T-cell (primary cell): ENCODE data around the gene KDM4D. TPM values are rescaled to one million over a fixed set of nuclear protein-coding genes. Genes with fewer than 3 reads are reported as not detected.
"Not testable (repeated sequence)": the region's sequence is repeated elsewhere in the genome, so short reads cannot be mapped to it uniquely, and the experiment has no call there.

ENCODE experiments used
- ATAC-seq, 4 experiments: fragments of 200-7000 bp in 3 of 4; fragments of 150-1000 bp in 1 of 4; cut with Tn5 transposase; replicated peaks in 1 of 4; 1 replicate in 3 of 4; 2 replicates in 1 of 4; pipeline ENCODE4 v1.10.0; 2021; ENCODE audit warnings: moderate library complexity in 3 of 4, mild to moderate bottlenecking in 2 of 4, moderate number of reproducible peaks in 1 of 4
- CTCF ChIA-PET, 2 donors: fragments of 300-600 bp; sonication (Branson Sonifier 250); formaldehyde crosslinking; loops; one replicate each; lab custom pipeline; 2022; ENCODE audit warnings: antibody characterized with exemption in 2 of 2; lab: Charles Lee
- POLR2A ChIA-PET, 2 donors: fragments of 300-600 bp; sonication (Branson Sonifier 250); formaldehyde crosslinking; loops; one replicate each; lab custom pipeline; 2022; ENCODE audit warnings: antibody characterized with exemption in 2 of 2; lab: Charles Lee
- DNase-seq, 35 experiments: peaks; one replicate each; pipeline versions ENCODE4 v3.0.0 to v3.0.0-alpha.2; 2013 to 2023
- H3K27ac ChIP-seq: one replicate; pipeline ENCODE4 v1.5.1; 2013; ENCODE audit warnings: low read length
- H3K27me3 ChIP-seq, 2 experiments: replicated peaks in 1 of 2; 1 replicate in 1 of 2; 2 replicates in 1 of 2; pipeline versions ENCODE4 v1.6.1 to v1.7.0; 2013; ENCODE audit warnings: low read length in 1 of 2, mixed read lengths in 1 of 2; ENCODE audit not compliant: control insufficient read depth in 2 of 2, insufficient read depth in 2 of 2; ENCODE audit errors: extremely low read depth in 1 of 2
- H3K36me3 ChIP-seq, 2 donors: 1 replicate in 1 of 2; 2 replicates in 1 of 2; pipeline versions ENCODE4 v1.6.1 to v1.7.0; 2013; ENCODE audit warnings: low read length in 1 of 2; ENCODE audit not compliant: control insufficient read depth in 2 of 2, insufficient read depth in 1 of 2; ENCODE audit errors: extremely low read depth in 1 of 2
- H3K4me1 ChIP-seq, 2 experiments: 1 replicate in 1 of 2; 2 replicates in 1 of 2; pipeline versions ENCODE4 v1.6.1 to v1.7.0; 2013; ENCODE audit warnings: low read length in 2 of 2, mixed read lengths in 1 of 2; ENCODE audit not compliant: insufficient read depth in 2 of 2, control insufficient read depth in 1 of 2; ENCODE audit errors: extremely low read depth in 1 of 2
- H3K4me3 ChIP-seq, 2 donors: 1 replicate in 1 of 2; 2 replicates in 1 of 2; pipeline versions ENCODE4 v1.5.1 to v1.7.0; 2013; ENCODE audit warnings: mild to moderate bottlenecking in 2 of 2, low read length in 1 of 2, moderate library complexity in 1 of 2; ENCODE audit not compliant: control insufficient read depth in 1 of 2; ENCODE audit errors: extremely low read depth in 1 of 2
- H3K9me3 ChIP-seq: 2 replicates; pipeline ENCODE4 v1.7.0; 2013
- H3K27ac Mint-ChIP-seq, 2 donors: one replicate each; pipeline ENCODE4 v1.8.0; 2020 to 2021; ENCODE audit warnings: mild to moderate bottlenecking in 2 of 2, mixed read lengths in 2 of 2
- H3K27me3 Mint-ChIP-seq, 2 donors: one replicate each; pipeline ENCODE4 v1.8.0; 2021 to 2022; ENCODE audit warnings: mixed read lengths in 2 of 2
- H3K36me3 Mint-ChIP-seq: one replicate; pipeline ENCODE4 v1.8.0; 2021; ENCODE audit warnings: mixed read lengths
- H3K4me1 Mint-ChIP-seq, 3 donors: one replicate each; pipeline ENCODE4 v1.8.0; 2020 to 2022; ENCODE audit warnings: mixed read lengths in 3 of 3, mild to moderate bottlenecking in 1 of 3
- H3K4me3 Mint-ChIP-seq, 3 donors: one replicate each; pipeline ENCODE4 v1.8.0; 2020 to 2022; ENCODE audit warnings: mild to moderate bottlenecking in 3 of 3, mixed read lengths in 3 of 3, moderate library complexity in 3 of 3
- H3K9me3 Mint-ChIP-seq, 3 donors: one replicate each; pipeline ENCODE4 v1.8.0; 2020 to 2022; ENCODE audit warnings: mixed read lengths in 3 of 3
- WGBS: methylation state at CpG from one replicate; pipeline ENCODE4 v1.1.5; 2013; ENCODE audit warnings: missing lambda C conversion rate; ENCODE audit not compliant: insufficient coverage; 5-methylcytosine and 5-hydroxymethylcytosine counted together
- total RNA-seq, 35 experiments: library from RNA in 6 of 35; stranded (reverse) in 6 of 35; fragments of 120-200 nt in 1 of 35; gene quantifications; one replicate each; pipeline versions ENCODE4 v1.2.1 to v1.2.4 and lab custom pipeline; 2013 to 2026

KDM4D gene
- total RNA-seq, 5 donors from 2014 or later (not counting 1 experiment from before 2014, with no cell fraction given), result 0.33 to 0.57 (median 0.50) TPM

DNA sequence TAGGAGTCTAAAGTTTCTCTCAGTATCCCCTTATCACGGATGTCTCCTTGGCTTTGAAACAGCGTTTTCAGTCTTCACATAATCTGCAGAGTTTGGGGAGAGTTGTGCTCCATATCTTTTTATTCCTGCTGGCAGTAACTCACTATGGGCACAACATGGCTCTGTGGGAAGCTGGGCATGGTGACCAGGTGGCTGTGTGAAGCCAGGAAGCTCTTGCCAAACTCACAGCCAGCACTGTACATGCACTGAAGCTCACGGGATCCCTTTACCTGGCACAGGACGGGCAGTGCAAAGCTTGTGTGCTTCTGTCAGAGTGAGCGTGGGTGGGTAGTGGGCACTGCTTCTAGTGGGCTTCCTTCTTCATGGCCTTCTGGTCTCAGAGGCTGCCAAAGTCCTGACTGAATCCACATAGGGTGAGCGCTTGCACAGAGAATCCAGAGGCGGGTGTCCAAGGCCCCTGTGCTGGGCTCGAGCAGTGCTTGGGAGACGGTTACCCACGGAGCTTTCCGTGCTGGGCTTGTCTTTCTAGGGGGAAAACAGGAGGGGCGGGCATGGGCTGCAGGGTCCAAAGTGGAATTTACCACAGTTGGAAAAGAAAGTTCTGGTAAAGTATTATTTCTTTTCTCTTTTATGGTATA, 40.8 kb downstream of the KDM4D start:
- no peaks in the 10 kb centered on the region for H3K4me1 Mint-ChIP-seq
- no peaks in the 10 kb centered on the region for H3K9me3 ChIP-seq
- no peak overlapping the region for H3K4me3 ChIP-seq
- no peaks in the 10 kb centered on the region for H3K36me3 ChIP-seq
- ATAC-seq, result no peak
- DNase-seq, result no peak
- WGBS, result 94% methylated on average over 5 of the region's 12 CpGs
- H3K36me3 Mint-ChIP-seq, result no peaks in the 10 kb centered on the region
- no peak overlapping the region for H3K4me3 Mint-ChIP-seq
- no peaks in the 10 kb centered on the region for H3K4me1 ChIP-seq
- H3K27ac Mint-ChIP-seq, result no peak overlapping the region
- peaks cover 18 to 26% of the 10 kb centered on the region in 2 donors for H3K27me3 Mint-ChIP-seq
- ChIA-PET CTCF (no interaction called here), POLR2A (no interaction called here)
- H3K9me3 Mint-ChIP-seq, result no peaks in the 10 kb centered on the region
- H3K27ac ChIP-seq, result no peak overlapping the region
- peaks cover 0 to 15% of the 10 kb centered on the region in 2 experiments for H3K27me3 ChIP-seq

DNA sequence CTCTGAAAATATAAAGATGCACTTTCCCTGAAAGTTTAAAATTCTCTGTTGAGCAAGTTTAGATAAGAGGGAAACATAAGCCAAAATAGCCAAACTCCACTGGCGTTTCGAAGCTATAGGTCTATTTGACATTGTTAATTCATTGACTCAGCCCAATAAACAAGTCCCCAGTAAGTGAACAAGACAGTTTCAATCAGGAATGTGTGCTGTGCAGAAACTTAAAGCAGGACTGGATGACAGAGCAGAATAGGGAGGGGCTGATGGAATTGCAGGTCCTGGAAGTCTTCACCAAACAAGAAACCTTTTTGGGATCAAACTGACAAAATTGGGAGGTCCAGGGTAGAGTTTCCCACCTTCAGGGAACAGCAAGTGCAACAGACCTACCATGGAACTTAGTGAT, 42.6 kb downstream of the KDM4D start:
- Mint-ChIP-seq H3K4me3 (no peak overlapping the region), H3K36me3 (no peaks in the 10 kb centered on the region), H3K4me1 (no peaks in the 10 kb centered on the region), H3K27me3 (peaks cover 12 to 24% of the 10 kb centered on the region in 2 donors), H3K27ac (no peak overlapping the region), H3K9me3 (no peaks in the 10 kb centered on the region)
- DNase-seq (no peak), ATAC-seq (no peak)
- no peaks in the 10 kb centered on the region for H3K9me3 ChIP-seq
- POLR2A ChIA-PET, result no interaction called here
- no peak overlapping the region for H3K27ac ChIP-seq
- CTCF ChIA-PET, result interaction anchor here in 1 of 2 donors (0.7 kb wide), 1 partner anchor 20 kb away, joined by 5 read pairs; no protein-coding TSS in a partner anchor
- H3K36me3 ChIP-seq, result no peaks in the 10 kb centered on the region
- no peaks in the 10 kb centered on the region for H3K4me1 ChIP-seq
- no peak overlapping the region for H3K4me3 ChIP-seq
- peaks cover 0 to 15% of the 10 kb centered on the region in 2 experiments for H3K27me3 ChIP-seq
- no CpG with 5 or more reads among the region's 2 CpGs for WGBS

DNA sequence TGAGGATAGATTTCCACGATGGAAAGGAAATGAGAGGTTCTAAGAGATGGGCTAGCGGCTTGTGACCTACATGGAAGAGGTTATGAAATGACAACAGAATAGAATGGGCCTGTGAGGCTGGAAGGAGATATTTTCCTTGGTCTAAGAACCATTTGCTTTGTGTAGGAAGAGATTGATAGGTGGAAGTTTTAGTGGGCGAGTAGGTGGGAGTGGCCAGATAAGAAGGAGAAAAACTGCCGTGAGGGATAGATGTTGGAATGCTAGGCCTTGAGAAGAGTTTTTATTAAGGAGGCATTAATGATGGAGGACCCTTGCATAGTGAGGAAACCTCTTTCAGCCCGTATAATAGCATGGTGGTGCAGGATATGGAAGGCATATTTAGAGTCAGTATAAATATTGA, 48.0 kb downstream of the KDM4D start:
- H3K27me3 ChIP-seq, CTCF ChIA-PET, H3K36me3 Mint-ChIP-seq, DNase-seq, H3K27ac Mint-ChIP-seq, H3K27ac ChIP-seq, POLR2A ChIA-PET, H3K4me3 Mint-ChIP-seq, H3K4me3 ChIP-seq, H3K36me3 ChIP-seq, H3K27me3 Mint-ChIP-seq, H3K9me3 Mint-ChIP-seq, H3K9me3 ChIP-seq, H3K4me1 Mint-ChIP-seq, H3K4me1 ChIP-seq, ATAC-seq: not testable (repeated sequence)
- WGBS, result 92% methylated on average over 5 of the region's 5 CpGs

DNA sequence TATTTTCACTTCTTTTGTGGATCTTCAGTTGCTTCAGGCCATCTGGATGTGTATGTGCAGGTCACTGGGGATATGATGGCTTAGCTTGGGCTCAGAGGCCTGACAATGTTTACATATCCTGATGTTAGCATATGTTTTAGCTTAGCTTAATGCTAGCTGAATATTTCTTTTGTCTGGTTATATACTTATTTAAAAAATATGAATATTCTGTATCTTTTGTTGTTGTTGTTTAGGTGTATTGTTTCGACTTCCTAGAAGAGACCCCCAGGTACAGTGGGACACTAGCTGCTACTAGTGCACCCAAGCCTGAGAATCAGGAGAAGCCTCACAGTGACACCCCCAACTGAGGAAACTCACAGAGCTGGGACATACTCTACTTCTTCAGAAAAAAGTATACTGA, 51.4 kb downstream of the KDM4D start, which contains the start of gene KDM4E:
KDM4E (plus strand) TSS at position 301 of the 400 bp plus-strand sequence. CDS start 300 bp downstream, outside the sequence.
- H3K9me3 Mint-ChIP-seq, result no peaks in the 10 kb centered on the region
- H3K27me3 Mint-ChIP-seq, result no peaks in the 10 kb centered on the region
- H3K27ac Mint-ChIP-seq, result no peak within 1 kb of the TSS
- ATAC-seq, result no peak
- WGBS, result no CpG with 5 or more reads among the region's 1 CpG
- ChIA-PET POLR2A (no interaction called here), CTCF (no interaction called here)
- Histone ChIP-seq H3K36me3 (no peaks in the 10 kb centered on the region), H3K27ac (no peak within 1 kb of the TSS), H3K27me3 (no peaks in the 10 kb centered on the region), H3K9me3 (no peaks in the 10 kb centered on the region), H3K4me1 (no peaks in the 10 kb centered on the region), H3K4me3 (no peak within 1 kb of the TSS)
- H3K4me3 Mint-ChIP-seq, result no peak within 1 kb of the TSS
- H3K36me3 Mint-ChIP-seq, result no peaks in the 10 kb centered on the region
- H3K4me1 Mint-ChIP-seq, result no peaks in the 10 kb centered on the region
- DNase-seq, result no peak

DNA sequence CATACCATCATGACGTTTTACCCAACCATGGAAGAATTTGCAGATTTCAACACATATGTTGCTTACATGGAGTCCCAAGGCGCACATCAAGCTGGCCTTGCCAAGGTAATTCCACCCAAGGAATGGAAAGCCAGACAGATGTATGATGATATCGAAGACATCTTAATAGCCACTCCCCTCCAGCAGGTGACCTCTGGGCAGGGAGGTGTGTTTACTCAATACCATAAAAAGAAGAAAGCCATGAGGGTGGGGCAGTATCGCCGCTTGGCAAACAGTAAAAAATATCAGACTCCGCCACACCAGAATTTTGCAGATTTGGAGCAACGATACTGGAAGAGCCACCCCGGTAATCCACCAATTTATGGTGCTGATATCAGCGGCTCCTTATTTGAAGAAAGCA, 52.1 kb downstream of the KDM4D start:
- CTCF ChIA-PET, H3K4me3 Mint-ChIP-seq, H3K4me3 ChIP-seq, H3K36me3 Mint-ChIP-seq, H3K4me1 Mint-ChIP-seq, H3K9me3 Mint-ChIP-seq, H3K27ac ChIP-seq, POLR2A ChIA-PET, H3K27me3 ChIP-seq, DNase-seq, H3K27me3 Mint-ChIP-seq, ATAC-seq, H3K36me3 ChIP-seq, H3K9me3 ChIP-seq, H3K4me1 ChIP-seq, H3K27ac Mint-ChIP-seq: not testable (repeated sequence)
- no CpG with 5 or more reads among the region's 9 CpGs for WGBS

DNA sequence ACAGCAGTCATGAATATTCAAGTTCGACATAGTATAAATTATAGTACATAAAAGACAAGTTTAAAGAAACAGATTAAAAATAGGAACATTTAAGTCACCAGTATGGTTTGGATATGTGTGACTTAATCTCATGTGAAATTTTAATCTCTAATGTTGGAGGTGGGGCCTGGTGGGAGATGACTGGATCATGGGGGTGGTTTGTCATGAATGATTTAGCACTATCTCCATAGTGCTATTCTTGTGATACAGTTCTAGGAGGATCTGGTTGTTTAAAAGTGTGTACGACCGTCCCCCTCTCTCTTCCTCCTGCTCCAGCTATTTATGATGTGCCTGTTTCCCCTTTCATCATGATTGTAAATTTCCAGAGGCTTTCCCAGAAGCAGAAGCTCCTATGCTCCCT, 54.8 kb downstream of the KDM4D start:
- H3K4me1 Mint-ChIP-seq, result no peaks in the 10 kb centered on the region
- H3K27me3 ChIP-seq, result no peaks in the 10 kb centered on the region
- H3K27ac Mint-ChIP-seq, result no peak overlapping the region
- H3K9me3 Mint-ChIP-seq, result no peaks in the 10 kb centered on the region
- H3K4me3 Mint-ChIP-seq, result no peak overlapping the region
- H3K27ac ChIP-seq, result no peak overlapping the region
- ChIA-PET CTCF (no interaction called here), POLR2A (no interaction called here)
- peaks cover 1 to 5% of the 10 kb centered on the region in 2 donors for H3K27me3 Mint-ChIP-seq
- ATAC-seq (no peak), DNase-seq (no peak)
- H3K9me3 ChIP-seq, result no peaks in the 10 kb centered on the region
- H3K36me3 ChIP-seq, result no peaks in the 10 kb centered on the region
- WGBS, result 93% methylated on average over 2 of the region's 3 CpGs
- H3K4me1 ChIP-seq, result no peaks in the 10 kb centered on the region
- no peaks in the 10 kb centered on the region for H3K36me3 Mint-ChIP-seq
- H3K4me3 ChIP-seq, result no peak overlapping the region
